Measurements from ENCODE around the gene ZC3H4. TPM values are rescaled to one million over a fixed set of nuclear protein-coding genes. Genes with fewer than 3 reads are reported as not detected.

ZC3H4 gene
- 10 to 100 TPM; 14.7 to 78.5 (median 38.8) TPM for total RNA-seq
- 1 to 10 TPM; 4.7 to 8.5 (median 5.7) TPM for polyA plus RNA-seq
- long read RNA-seq, donor 1 = 0 reads
- long read RNA-seq, donor 2, partial matches to known transcripts = 5 of 6 reads
- long read RNA-seq, donor 2, other reads (novel, unspliced or antisense) = 0 of 6 reads
- long read RNA-seq, donor 3 = 0 reads
- long read RNA-seq, donor 4 = 0 reads
- long read RNA-seq, donor 5 = 0 reads
- long read RNA-seq, donor 6, partial matches to known transcripts = 15 of 15 reads
- long read RNA-seq, donor 6, other reads (novel, unspliced or antisense) = 0 of 15 reads
- long read RNA-seq, donor 7 = 0 reads
- long read RNA-seq, donor 8 = 0 reads
- long read RNA-seq, donor 9 = 0 reads
- long read RNA-seq, donor 10 = 0 reads

DNA sequence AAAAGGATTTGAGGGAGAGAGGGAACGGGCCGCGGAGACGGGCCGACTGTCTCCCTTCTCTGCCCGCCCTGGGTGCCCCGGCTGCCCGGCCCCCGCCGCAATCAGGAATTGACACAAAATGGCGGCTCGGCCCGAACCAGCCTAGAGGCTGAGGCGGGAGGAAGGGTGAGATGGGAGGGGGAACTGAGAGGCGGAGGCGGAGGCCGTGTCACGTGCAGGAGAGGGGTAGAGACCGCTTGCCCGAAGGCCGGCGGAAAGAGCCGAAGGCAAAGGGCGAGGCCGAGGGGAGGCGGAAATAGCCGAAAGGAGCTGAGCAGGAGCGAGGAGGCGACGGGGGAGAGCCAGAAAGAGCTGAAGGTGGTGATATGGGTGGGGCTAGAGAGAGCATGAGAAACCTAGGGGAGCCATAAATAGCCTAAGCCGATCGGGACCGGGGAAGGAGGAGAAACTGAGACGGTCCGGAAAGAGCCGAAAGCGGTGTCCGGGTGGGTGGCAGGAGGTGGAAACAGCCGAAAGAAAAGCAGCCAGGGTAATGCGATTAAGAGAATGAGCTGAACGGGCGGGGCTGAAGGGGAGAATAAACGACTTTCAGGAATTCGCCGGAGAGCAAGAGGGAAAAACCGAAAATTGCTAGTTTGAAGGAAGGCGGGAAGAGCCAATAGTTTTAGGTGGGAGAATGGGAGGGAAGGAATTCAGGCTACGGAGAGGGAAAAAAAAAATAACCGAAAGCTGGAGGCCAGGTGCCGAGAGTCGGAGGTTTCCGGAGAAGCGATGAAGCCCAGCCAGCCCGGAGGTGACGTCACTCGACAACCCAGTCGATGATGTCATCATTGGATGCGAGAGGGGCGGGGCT lies at the start of gene ZC3H4:
TSS of gene ZC3H4 (minus strand) at position 780 of the 853 bp plus-strand sequence. CDS start 1,192 bp downstream, outside the sequence.
- peak within 1 kb of the TSS; percentile 97 to 100 (median 100) for H3K27ac ChIP-seq
- WGBS, 5 donors = 0 to 1% (median 0%) methylated on average over 59 of the region's 59 CpGs
- intact Hi-C loops (cut with DNase I; ENCODE audit: low total_unique reads) = no loop called here
- DNase-seq = peak; percentile 99 to 100
- TF ChIP-seq, protein P1, sequence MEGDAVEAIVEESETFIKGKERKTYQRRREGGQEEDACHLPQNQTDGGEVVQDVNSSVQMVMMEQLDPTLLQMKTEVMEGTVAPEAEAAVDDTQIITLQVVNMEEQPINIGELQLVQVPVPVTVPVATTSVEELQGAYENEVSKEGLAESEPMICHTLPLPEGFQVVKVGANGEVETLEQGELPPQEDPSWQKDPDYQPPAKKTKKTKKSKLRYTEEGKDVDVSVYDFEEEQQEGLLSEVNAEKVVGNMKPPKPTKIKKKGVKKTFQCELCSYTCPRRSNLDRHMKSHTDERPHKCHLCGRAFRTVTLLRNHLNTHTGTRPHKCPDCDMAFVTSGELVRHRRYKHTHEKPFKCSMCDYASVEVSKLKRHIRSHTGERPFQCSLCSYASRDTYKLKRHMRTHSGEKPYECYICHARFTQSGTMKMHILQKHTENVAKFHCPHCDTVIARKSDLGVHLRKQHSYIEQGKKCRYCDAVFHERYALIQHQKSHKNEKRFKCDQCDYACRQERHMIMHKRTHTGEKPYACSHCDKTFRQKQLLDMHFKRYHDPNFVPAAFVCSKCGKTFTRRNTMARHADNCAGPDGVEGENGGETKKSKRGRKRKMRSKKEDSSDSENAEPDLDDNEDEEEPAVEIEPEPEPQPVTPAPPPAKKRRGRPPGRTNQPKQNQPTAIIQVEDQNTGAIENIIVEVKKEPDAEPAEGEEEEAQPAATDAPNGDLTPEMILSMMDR (IDR thresholded peaks at IDR 0.05) = peak in 1 of 7 experiments; percentile 6
- no peak for TF ChIP-seq EP300 (IDR thresholded peaks at IDR 0.05)
- peak in 2 of 4 donors; percentile 16 to 55 for TF ChIP-seq POLR2A (IDR thresholded peaks at IDR 0.05)
- TF ChIP-seq POLR2AphosphoS5 (IDR thresholded peaks at IDR 0.05) = peak; percentile 87 to 97 (median 95)
- H3K36me3 ChIP-seq = no peaks in the 10 kb centered on the region
- H3K27me3 ChIP-seq = no peaks in the 10 kb centered on the region
- peaks cover 15 to 35% (median 30%) of the 10 kb centered on the region in 4 donors for H3K4me1 ChIP-seq
- peak within 1 kb of the TSS; percentile 72 to 99 (median 84) for H3K4me3 ChIP-seq
- no peaks in the 10 kb centered on the region for H3K9me3 ChIP-seq

DNA sequence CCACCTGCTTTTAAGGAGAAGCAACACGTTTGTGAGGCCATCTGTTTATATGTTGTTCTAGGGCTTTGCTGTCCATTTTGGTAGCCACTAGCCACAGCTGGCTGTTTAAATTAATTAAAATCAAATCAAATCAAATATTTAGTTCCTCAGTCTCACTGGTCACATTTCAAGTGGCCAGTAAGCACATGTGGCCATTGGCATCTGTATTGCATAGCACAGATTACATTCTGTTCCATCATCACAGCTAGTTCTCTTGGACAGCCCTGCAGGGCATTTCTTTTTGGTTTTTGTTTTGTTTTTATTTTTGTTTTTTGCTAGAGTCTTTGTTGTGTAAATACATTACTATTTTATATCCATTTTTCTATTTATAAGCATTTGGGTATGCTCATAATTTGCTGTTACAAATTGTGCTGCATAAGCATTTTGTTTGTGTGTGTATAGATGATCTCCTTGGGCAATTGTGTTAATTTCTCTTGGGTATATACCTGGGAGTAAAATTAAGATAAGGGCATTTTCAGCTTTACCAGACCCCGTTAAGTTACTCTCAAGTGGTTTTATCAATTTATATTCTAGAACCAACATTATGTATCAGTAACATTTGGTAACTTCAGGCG lies 48.4 kb upstream of the ZC3H4 start:
- WGBS, 5 donors = 70 to 81% (median 72%) methylated on average over 3 of the region's 3 CpGs
- H3K9me3 ChIP-seq = no peaks in the 10 kb centered on the region
- H3K4me3 ChIP-seq = no peak overlapping the region
- H3K36me3 ChIP-seq = peaks cover 4 to 60% (median 36%) of the 10 kb centered on the region in 4 donors
- no peak for TF ChIP-seq EP300 (IDR thresholded peaks at IDR 0.05)
- TF ChIP-seq POLR2AphosphoS5 (IDR thresholded peaks at IDR 0.05) = no peak
- TF ChIP-seq, protein P1 (IDR thresholded peaks at IDR 0.05) = no peak
- TF ChIP-seq POLR2A (IDR thresholded peaks at IDR 0.05) = no peak
- H3K27me3 ChIP-seq = no peaks in the 10 kb centered on the region
- no peak overlapping the region for H3K27ac ChIP-seq
- H3K4me1 ChIP-seq = peaks cover 20 to 47% (median 27%) of the 10 kb centered on the region in 4 donors
- intact Hi-C loops (cut with DNase I; ENCODE audit: low total_unique reads) = no loop called here
- no peak for DNase-seq

DNA sequence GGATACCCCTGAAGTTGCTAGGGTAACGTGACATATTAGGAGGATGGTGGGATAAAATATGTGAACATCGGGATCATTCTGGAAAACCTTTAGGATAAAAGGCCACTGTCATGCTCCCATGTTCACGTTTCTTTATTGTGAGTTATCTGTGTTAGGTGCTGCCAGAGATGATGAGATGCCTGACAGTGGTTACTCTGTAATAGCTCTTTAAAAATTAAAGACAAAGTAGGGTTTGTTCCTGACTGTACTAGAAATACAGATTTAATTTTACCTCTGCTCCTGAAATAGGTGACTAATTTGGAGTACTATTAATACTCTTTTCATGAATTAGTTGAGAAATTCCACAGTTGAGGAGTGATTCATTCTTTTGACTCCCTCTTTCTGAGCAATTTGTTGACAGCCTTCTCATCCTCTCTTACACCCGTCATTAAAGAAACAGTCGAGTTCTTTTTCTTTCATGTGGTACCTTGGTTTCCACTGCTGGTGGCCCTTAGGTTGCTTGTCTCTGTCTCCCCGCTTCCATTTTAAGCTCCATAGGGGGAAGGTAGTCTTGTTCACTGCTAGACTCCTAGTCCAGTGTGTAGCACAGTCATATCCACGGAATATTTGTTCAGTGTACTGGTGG lies 45.4 kb upstream of the ZC3H4 start:
- Histone ChIP-seq H3K9me3 (no peaks in the 10 kb centered on the region), H3K4me3 (peak overlapping the region in 1 of 4 donors; percentile 17), H3K27ac (peak overlapping the region; percentile 28 to 84 (median 76)), H3K27me3 (no peaks in the 10 kb centered on the region), H3K36me3 (peaks cover 9 to 73% (median 42%) of the 10 kb centered on the region in 4 donors), H3K4me1 (peaks cover 38 to 76% (median 48%) of the 10 kb centered on the region in 4 donors)
- peak in 1 of 2 donors; percentile 21 for DNase-seq
- TF ChIP-seq POLR2AphosphoS5 (IDR thresholded peaks at IDR 0.05) = no peak
- TF ChIP-seq, protein P1 (IDR thresholded peaks at IDR 0.05) = no peak
- TF ChIP-seq EP300 (IDR thresholded peaks at IDR 0.05) = no peak
- no peak for TF ChIP-seq POLR2A (IDR thresholded peaks at IDR 0.05)
- WGBS, 5 donors = 77 to 83% (median 80%) methylated on average over 7 of the region's 7 CpGs
- intact Hi-C loops (cut with DNase I; ENCODE audit: low total_unique reads) = loop anchor here (10.0 kb wide), 1 partner anchor 46 kb away; no protein-coding TSS in a partner anchor

Measured in stomach (tissue), 19 donors.